ENCODE measurements around the gene MYO3B.

Gene MYO3B

GRCh38 chr2:170582751-170583463 lies 405.0 kb downstream of the MYO3B start:
- no peak overlapping the region for H3K27ac ChIP-seq
- TF ChIP-seq ZFX (IDR thresholded peaks at IDR 0.05): no peak
- TF ChIP-seq CTCF (conservative IDR thresholded peaks at IDR 0.05): no peak

GRCh38 chr2:170585067-170585466 lies 407.1 kb downstream of the MYO3B start:
- H3K27ac ChIP-seq: no peak overlapping the region
- no peak for TF ChIP-seq ZFX (IDR thresholded peaks at IDR 0.05)
- TF ChIP-seq CTCF (conservative IDR thresholded peaks at IDR 0.05): no peak

- TF ChIP-seq CTCF (conservative IDR thresholded peaks at IDR 0.05) (no peak), ZFX (IDR thresholded peaks at IDR 0.05) (no peak)
These were observed 408.7 kb downstream of the MYO3B start for GRCh38 chr2:170586571-170587095.

GRCh38 chr2:170587117-170587516 lies 409.2 kb downstream of the MYO3B start:
- no peak overlapping the region for H3K27ac ChIP-seq
- no peak for TF ChIP-seq ZFX (IDR thresholded peaks at IDR 0.05)
- no peak for TF ChIP-seq CTCF (conservative IDR thresholded peaks at IDR 0.05)

More at GRCh38 chr2:170586571-170587095, 408.7 kb downstream of the MYO3B start:
- H3K27ac ChIP-seq: no peak overlapping the region

GRCh38 chr2:170587922-170588321 lies 410.0 kb downstream of the MYO3B start:
- no peak for TF ChIP-seq ZFX (IDR thresholded peaks at IDR 0.05)
- TF ChIP-seq CTCF (conservative IDR thresholded peaks at IDR 0.05): no peak

GRCh38 chr2:170588729-170589128 lies 410.8 kb downstream of the MYO3B start:
- TF ChIP-seq CTCF (conservative IDR thresholded peaks at IDR 0.05): no peak
- no peak for TF ChIP-seq ZFX (IDR thresholded peaks at IDR 0.05)
- no peak overlapping the region for H3K27ac ChIP-seq

More at GRCh38 chr2:170587922-170588321, 410.0 kb downstream of the MYO3B start:
- H3K27ac ChIP-seq: no peak overlapping the region

GRCh38 chr2:170596576-170596975 lies 418.6 kb downstream of the MYO3B start:
- no peak overlapping the region for H3K27ac ChIP-seq
- no peak for TF ChIP-seq CTCF (conservative IDR thresholded peaks at IDR 0.05)
- TF ChIP-seq ZFX (IDR thresholded peaks at IDR 0.05): no peak
